Stimulated activated CD4-positive, alpha-beta T cell treated with anti-CD3 and anti-CD28 coated beads, Interleukin-1b, Interleukin-23, amount 100 ng/mL, for 48 hours (primary cell): Measurements from ENCODE around the gene PPP2R2B.

Experiments used
- DNase-seq: peaks from one replicate; pipeline ENCODE4 v3.0.0-alpha.2; 2020

Gene PPP2R2B

GRCh38 chr5:146821732-146822131 lies 56.8 kb downstream of the PPP2R2B start:
- DNase-seq, result no peak

GRCh38 chr5:146820987-146821386 lies 57.6 kb downstream of the PPP2R2B start:
- DNase-seq, result no peak

- DNase-seq, result no peak
Observed at GRCh38 chr5:146818822-146819221, 59.7 kb downstream of the PPP2R2B start.

GRCh38 chr5:146817973-146818372 lies 60.6 kb downstream of the PPP2R2B start:
- DNase-seq, result no peak

- DNase-seq, result no peak
Observed at GRCh38 chr5:146816775-146817387, 61.7 kb downstream of the PPP2R2B start.

GRCh38 chr5:146815411-146815810 lies 63.1 kb downstream of the PPP2R2B start:
- no peak for DNase-seq

GRCh38 chr5:146813346-146814157 lies 65.0 kb downstream of the PPP2R2B start:
- no peak for DNase-seq

- DNase-seq, result no peak
Observed at GRCh38 chr5:146805081-146805480, 73.5 kb downstream of the PPP2R2B start.

GRCh38 chr5:146802945-146803522 lies 75.5 kb downstream of the PPP2R2B start:
- no peak for DNase-seq

GRCh38 chr5:146799671-146800070 lies 78.9 kb downstream of the PPP2R2B start:
- DNase-seq, result no peak

- no peak for DNase-seq
Observed at GRCh38 chr5:146799231-146799630, 79.3 kb downstream of the PPP2R2B start.

- no peak for DNase-seq
Observed at GRCh38 chr5:146797658-146798057, 80.9 kb downstream of the PPP2R2B start.

- DNase-seq, result no peak
Observed at GRCh38 chr5:146796911-146797310, 81.6 kb downstream of the PPP2R2B start.

- no peak for DNase-seq
Observed at GRCh38 chr5:146796144-146796543, 82.4 kb downstream of the PPP2R2B start.

GRCh38 chr5:146794326-146795029 lies 84.1 kb downstream of the PPP2R2B start:
- no peak for DNase-seq

- DNase-seq, result no peak
Observed at GRCh38 chr5:146793709-146794108, 84.8 kb downstream of the PPP2R2B start.

GRCh38 chr5:146791471-146791870 lies 87.1 kb downstream of the PPP2R2B start:
- no peak for DNase-seq

- DNase-seq, result no peak
Observed at GRCh38 chr5:146789712-146790653, 88.6 kb downstream of the PPP2R2B start.

- no peak for DNase-seq
Observed at GRCh38 chr5:146788898-146789297, 89.7 kb downstream of the PPP2R2B start.

- DNase-seq, result no peak
Observed at GRCh38 chr5:146785065-146785464, 93.5 kb downstream of the PPP2R2B start.

- DNase-seq, result no peak
Observed at GRCh38 chr5:146781157-146781556, 97.4 kb downstream of the PPP2R2B start.

GRCh38 chr5:146779211-146779869 lies 99.2 kb downstream of the PPP2R2B start:
- DNase-seq, result no peak
